ENCODE data around the gene SLC25A13.
"Not testable (repeated sequence)": the region's sequence is repeated elsewhere in the genome, so short reads cannot be mapped to it uniquely, and the experiment has no call there.

The SLC25A13 gene

DNA sequence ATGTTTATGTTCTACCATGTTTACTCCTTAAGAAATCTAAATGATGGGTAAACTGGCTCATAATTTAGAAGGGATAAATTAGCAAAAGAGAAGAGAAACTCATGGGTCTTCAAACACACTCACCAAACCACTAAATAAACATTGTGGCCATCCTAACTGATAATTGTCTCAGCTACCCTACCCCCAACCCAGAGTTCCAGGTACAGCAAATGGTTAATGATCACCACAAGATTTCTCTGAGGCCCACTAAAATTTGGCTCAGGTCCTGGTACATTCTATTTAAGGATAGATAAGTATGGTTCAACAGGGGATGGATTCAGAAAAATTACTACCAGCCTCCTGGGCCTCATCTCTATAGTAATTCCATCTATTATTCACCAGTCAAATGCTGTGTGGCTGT, 21.4 kb downstream of the SLC25A13 start:
- in situ Hi-C loops (cut with MboI; ENCODE audit: low sequenced_read_pairs), result no loop called here

DNA sequence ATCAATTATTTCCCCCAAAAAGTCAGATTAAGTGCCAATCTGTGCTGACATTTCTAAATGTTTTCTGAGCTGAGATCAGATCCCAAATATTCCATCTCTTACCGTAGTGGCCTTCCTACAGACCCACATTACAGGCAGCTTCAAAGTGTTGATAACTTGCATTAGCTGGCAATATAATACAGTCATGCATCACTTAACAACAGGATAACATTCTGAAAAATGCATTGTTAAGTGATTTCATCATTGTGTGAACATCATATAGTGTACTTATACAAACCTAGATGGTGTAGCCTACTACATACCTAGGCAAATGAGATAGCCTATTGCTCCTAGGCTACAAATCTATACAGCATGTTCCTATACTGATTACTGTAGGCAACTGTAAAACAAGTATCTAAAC, 22.4 kb downstream of the SLC25A13 start:
- in situ Hi-C loops (cut with MboI; ENCODE audit: low sequenced_read_pairs), result no loop called here

DNA sequence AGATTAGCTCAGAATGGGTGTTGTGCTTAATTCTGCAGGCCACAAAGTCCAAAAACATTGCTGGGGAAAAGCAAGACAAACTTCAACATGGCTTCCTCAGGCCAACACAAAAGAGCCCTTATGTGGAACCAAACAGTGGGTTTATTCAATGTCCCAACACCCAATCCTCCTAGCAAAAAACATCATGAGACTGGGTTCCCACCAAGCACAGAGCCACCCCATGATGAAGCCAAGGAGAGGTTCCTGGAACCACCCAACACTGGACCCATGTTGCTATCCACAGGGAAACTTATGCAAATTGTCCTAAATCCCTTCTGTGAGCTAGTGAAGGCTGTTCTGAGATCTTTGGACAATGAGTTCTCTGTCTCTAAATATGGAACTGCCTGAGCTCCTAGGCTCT, 24.0 kb downstream of the SLC25A13 start:
- in situ Hi-C loops (cut with MboI; ENCODE audit: low sequenced_read_pairs), result no loop called here

DNA sequence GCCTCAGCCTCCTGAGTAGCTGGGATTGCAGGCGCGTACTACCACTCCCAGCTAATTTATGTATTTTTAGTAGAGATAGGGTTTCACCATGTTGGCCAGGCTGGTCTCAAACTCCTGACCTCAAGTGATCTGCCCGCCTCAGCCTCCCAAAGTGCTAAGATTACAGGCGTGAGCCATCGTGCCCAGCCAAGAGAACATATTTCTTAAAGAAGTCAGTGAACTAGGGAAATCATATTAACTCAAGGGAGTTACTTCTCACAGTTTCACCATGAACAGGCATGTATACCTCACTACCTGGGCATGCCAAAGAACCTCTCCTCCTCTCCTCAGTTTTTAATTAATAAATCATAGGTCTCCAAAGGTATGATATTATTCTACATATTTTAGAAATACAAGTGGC, 24.5 kb downstream of the SLC25A13 start:
- in situ Hi-C loops (cut with MboI; ENCODE audit: low sequenced_read_pairs), result not testable (repeated sequence)

DNA sequence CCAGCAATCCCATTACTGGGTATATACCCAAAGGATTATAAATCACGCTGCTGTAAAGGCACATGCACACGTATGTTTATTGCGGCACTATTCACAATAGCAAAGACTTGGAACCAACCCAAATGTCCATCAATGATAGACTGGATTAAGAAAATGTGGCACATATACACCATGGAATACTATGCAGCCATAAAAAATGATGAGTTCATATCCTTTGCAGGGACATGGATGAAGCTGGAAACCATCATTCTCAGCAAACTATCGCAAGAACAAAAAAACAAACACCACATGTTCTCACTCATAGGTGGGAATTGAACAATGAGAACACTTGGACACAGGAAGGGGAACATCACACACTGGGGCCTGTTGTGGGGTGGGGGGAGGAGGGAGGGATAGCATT, 28.0 kb downstream of the SLC25A13 start:
- in situ Hi-C loops (cut with MboI; ENCODE audit: low sequenced_read_pairs), result not testable (repeated sequence)

DNA sequence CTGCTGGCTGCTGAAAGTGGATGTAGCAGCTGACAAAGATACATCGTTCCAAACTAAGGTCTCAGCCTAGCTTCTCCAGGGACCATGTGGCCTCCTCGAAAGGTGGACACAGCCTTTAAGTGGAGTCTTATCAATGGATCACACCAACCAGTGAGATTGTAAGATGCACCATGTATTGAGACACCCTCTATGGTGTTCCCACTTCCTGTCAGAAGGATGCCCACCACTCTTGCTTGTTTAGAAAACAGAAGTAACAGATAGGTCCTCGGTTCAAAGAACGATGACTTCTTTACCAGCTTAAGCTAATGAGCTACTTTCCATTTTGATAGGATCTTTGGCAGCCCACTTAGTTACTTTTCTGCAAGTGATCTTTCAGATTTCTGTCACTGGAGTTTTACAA, 34.3 kb downstream of the SLC25A13 start:
- in situ Hi-C loops (cut with MboI; ENCODE audit: low sequenced_read_pairs), result no loop called here

DNA sequence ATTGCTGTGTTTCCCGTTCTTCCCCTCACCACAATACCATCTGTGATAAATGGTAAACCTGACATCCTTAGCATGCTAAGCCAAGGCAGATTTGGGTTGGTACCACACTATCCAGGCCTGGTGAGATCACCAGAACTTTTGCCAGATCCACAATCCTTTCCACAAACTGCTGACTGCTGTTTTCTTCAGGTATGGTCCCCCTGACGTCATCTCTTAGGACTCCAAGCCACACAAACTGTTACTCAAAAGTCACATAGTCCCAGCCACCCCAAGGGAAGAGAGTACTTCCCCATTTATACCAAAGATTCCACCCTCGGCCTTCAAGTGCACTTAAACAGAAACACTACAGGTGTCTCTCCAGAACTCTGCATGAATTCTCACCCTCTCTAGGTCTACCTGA, 34.8 kb downstream of the SLC25A13 start:
- in situ Hi-C loops (cut with MboI; ENCODE audit: low sequenced_read_pairs), result no loop called here

DNA sequence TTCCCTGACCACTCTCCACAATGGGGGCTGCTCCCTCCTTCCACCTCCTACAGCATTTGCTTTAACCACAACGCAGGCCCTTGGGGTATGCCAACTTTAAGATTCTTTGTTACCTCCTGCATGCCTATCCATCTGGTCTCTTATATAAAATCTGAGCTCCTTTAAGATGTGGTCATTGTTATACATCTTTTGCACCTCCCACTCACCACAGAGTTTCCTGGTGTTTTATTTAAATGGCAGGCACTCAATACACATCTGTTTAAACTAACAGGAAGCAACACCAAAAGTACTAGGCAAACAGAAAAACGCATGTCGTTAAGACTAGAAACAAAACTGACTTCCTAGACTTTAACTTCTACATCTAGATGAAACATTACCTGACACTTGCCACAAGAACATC, 36.3 kb downstream of the SLC25A13 start:
- in situ Hi-C loops (cut with MboI; ENCODE audit: low sequenced_read_pairs), result no loop called here

DNA sequence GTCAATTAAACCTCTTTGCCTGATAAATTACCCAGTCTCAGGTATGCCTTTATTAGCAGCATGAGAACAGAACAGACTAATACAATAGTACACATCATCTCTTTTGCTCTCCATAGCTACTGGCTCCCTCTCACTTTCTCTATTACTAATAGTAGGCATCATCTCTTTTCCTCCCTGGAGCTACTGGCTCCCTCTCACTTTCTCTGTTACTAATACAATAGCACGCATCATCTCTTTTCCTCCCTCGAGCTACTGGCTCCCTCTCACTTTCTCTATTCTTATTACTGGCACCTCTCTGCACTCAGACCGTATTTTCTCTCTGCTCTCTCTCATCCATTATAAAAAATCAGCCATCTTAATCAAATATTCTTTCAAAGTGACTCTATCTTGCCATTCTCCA, 37.1 kb downstream of the SLC25A13 start:
- in situ Hi-C loops (cut with MboI; ENCODE audit: low sequenced_read_pairs), result no loop called here

DNA sequence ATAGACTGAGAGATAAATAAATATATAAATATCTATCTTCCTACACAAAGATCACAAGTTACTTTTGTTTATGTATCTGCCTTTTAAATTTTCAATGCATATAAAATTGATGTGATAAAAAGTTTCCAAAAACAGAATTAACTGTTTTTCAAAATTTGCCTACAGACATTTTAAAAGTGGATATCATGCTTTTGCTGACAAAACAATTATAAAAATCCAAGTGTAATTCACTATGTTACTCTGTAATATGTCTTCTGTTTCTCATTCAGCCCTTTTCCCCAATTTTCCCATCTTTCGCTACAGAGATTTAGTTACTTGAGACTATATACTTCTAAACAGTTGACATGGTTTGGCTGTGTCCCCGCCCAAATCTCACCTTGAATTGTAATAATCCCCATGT, 37.7 kb downstream of the SLC25A13 start:
- in situ Hi-C loops (cut with MboI; ENCODE audit: low sequenced_read_pairs), result no loop called here

DNA sequence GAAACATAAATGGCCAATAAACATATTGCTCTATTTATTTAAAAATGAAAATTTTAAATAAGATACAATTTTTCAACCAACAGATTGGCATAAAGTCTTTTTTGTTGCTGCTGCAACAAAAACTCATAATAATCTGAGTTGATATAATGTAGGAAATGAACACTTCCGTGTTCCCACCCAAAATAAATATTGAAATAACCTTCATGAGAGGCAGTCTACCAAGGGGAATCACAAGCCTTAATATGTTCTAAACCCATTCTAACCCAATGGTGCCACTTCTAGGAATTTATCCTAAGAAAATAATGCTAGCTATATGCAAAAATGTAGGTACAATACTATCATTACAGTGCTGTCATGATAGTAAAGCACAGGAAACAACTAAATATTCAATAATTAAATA, 39.1 kb downstream of the SLC25A13 start:
- in situ Hi-C loops (cut with MboI; ENCODE audit: low sequenced_read_pairs), result no loop called here

DNA sequence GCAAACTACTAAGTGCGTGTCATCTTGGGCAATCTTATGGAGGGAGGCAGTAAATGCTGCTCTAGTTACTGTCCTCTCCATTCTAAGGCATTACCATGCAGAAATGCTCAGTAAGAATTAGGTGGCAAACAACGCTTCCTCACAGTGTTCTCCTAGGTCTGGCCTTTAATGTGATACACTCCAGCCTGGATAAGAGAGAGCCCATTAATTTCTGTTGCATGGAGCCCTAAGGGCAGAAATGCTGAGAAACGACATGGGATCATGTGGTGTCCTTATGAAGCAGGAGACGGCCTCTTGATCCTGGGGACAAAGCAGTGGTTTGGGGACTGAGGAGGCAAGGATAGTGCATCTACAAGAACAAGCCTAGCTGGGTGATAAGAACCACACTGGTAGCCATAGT, 44.0 kb downstream of the SLC25A13 start:
- in situ Hi-C loops (cut with MboI; ENCODE audit: low sequenced_read_pairs), result no loop called here

DNA sequence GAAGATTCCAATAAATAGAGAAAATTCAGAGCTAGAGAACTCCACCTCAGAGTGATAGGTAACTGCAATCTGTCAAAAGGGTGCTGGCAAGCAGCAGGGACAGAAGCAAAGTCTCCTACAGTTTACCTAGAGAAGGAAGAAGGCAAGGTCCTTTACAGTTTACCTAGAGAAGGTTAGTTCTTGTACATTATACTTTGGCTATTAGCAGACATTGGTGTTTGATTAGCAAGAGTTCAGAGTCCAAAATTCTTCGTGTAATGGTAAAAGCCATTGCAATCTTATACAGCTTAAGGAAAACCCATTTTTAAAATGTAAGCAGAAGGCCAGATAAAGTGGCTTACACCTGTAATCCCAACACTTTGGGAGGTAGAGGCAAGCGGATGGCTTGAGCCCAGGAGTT, 45.9 kb downstream of the SLC25A13 start:
- in situ Hi-C loops (cut with MboI; ENCODE audit: low sequenced_read_pairs), result no loop called here

DNA sequence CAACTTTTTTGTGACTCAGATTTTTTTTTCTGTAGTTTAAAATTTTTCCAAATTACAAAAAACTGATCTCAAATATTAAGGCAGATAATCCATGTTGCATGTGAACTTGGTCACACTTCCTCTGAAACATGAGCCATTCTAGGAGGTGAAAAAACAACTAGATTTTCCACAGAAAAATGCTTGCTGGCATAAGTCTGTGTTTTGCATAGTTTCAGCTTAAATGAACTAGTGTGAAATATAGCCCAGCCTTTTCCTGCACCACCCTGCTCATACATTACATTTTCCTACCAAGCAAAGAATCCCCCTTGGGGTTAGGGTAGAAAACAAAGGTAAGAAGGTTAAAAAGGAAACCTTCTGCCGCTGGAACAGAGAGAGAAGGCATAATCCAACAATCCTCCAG, 48.2 kb downstream of the SLC25A13 start:
- in situ Hi-C loops (cut with MboI; ENCODE audit: low sequenced_read_pairs), result no loop called here

DNA sequence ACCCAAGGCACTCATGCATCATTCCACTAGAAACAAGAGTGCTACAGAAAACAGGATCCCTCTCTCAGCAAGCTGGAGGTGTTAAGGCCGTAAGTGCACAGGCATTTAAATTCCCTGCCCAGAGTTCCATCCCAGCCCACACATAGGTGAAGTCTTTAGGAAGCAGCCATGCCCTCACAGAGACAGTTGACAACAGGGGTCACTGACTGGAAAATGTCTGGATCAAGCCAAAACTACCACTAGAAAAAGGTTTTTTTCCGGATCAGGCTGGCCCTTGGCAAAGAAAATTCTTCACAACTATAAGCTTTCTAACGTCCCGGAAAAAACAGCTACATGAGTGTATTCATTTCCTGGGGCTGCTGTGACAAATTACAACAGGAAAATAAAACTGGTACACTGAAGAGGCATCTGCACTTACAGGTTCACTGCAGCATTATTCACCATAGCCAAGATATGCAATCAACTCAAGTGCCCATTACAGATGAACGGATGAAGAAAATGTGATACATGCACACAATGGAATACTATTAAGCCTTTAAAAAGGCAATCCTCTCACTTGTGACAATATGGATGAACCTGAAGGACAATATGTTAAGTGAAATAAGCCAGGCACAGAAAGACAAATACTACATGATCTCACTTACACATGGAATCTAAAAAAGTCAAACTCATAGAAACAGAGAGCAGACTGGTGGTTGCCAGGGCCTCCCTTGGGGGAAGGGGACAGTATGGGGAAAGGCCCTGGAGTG, 52.5 kb downstream of the SLC25A13 start:
- in situ Hi-C loops (cut with MboI; ENCODE audit: low sequenced_read_pairs), result no loop called here

DNA sequence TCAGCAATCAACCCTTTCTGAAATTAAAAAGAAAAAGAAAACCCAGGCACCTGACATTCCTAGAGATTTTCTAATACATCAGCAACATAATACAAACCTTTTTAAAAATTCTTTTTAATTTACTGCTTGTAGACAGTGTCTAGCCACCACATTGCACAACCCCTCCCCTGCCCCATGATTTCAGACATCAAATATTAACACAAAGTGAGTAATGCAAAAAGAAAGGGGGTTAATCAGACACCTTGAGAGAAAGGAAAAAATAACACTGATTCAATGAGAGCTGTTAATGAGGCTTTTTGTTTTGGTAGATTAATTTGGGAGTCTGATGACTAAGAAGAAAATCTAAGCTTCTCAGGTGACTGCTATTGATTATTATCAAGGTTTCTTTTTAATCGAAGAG, 55.3 kb downstream of the SLC25A13 start:
- in situ Hi-C loops (cut with MboI; ENCODE audit: low sequenced_read_pairs), result no loop called here

DNA sequence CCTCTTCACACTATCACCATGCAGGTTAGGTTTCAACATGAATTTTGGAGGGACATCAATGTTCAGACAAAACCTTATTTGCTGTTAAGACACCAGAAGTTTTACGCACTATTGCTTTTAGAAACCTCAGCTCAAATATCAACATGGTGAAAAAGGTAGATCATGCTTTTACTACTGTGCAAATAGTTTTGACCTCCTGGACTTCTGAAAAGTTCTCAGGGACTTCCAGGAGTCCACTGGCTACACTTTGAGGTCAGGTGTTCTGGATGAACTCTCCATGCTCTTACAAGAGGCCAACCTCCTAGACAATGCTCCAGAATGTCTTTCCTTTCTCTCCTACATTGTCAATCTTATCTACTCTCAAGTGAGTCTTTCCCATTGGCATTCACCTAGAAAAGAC, 55.9 kb downstream of the SLC25A13 start:
- in situ Hi-C loops (cut with MboI; ENCODE audit: low sequenced_read_pairs), result no loop called here

DNA sequence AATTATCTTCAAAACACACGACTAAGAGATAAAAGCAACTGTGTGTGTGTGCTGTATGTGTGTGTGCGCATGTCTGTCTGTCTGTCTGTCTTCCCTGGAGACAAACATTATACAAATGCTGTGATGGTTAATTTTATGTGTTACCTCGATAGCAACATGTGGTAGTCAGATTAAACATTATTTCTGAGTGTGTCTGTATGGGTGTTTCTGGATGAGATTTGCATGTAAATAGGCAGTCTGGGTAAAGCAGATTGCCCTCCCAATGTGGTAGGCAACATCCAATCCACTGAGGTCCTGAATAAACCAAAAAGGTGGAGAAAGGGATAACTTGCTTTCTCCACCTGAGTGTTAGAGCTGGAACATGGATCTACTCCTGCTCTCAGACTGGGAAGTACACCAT, 67.9 kb downstream of the SLC25A13 start:
- in situ Hi-C loops (cut with MboI; ENCODE audit: low sequenced_read_pairs), result no loop called here

DNA sequence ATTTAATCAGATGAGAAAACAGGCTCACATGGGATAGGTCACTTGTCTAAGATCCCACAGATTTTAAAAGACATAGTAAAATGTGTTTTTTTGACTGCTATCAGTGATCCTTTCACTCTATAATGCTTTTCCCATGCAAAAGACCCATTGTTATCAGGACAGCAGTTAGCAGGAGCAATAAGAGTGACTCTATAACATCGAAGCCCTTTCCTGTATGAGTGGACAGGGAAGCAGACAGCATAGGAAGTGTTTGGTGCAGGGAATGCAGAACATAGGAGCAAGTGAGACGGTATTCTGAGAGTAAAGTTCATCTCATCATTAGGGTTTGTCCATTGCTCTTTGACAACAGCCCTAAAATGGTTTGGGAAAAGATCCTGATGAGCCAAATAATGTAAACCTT, 68.5 kb downstream of the SLC25A13 start:
- in situ Hi-C loops (cut with MboI; ENCODE audit: low sequenced_read_pairs), result no loop called here

DNA sequence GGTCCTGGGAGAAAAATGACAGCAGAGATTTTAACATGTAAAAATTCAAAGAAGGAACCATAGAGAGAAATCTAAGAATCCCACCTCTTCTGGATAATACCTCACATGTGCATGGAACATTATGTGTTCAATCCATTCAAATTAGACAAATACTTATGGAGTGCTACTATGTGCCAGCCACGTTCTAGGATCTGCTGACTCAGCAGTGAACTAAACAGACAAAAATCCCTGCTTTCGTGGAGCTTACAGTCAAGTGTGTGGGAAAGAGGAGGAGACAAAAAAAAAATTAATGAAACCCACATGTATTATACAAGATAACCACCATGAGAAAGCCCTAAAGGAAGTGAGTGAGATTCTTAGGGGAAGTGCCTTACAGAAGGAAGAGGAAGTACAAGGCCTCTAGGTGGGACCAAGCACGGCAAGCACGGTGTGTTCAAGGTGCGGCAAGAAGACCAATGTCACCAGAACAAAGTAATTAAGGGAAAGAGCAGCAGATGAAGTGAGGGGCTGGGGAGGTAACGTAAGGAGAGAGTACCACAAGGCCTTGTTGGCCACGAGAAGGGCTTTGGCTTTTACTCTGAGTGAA, 71.0 kb downstream of the SLC25A13 start:
- in situ Hi-C loops (cut with MboI; ENCODE audit: low sequenced_read_pairs), result no loop called here

DNA sequence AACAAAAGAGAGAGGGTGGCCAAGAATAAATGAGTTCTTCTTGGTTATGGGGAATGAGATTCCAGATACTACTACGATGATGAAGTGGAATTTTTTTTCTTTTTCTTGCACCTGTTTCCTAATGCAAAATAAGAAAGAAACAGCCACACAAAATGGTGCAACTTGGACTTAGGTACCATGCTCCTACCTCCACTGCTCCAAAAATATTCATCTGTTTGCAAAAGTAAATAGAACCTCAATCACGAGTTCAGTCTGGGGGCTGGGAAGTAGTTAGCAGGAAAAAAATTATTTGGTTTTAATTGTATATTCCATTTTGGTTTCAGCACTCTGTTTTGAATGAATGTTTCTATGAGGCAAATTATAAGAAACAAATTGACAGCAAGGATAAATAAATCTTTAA, 73.5 kb downstream of the SLC25A13 start:
- in situ Hi-C loops (cut with MboI; ENCODE audit: low sequenced_read_pairs), result no loop called here

DNA sequence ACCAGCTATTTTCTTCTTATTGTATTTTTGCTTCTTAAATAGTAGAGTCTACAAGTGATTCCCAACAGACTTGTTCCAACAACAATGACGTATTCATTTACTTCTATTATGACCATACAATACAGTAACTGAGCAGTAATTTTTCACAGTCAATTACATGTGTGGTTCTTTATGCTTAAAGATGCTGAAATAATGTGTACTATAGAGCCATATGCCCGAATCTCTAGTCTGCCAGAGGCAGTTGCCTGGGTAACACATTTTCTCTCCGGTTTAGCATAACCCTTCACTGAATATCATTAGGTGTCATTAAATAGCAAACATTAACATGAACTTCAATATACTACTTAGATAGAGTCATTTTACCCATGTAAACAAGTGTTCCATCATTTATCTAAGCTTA, 75.0 kb downstream of the SLC25A13 start:
- in situ Hi-C loops (cut with MboI; ENCODE audit: low sequenced_read_pairs), result no loop called here

DNA sequence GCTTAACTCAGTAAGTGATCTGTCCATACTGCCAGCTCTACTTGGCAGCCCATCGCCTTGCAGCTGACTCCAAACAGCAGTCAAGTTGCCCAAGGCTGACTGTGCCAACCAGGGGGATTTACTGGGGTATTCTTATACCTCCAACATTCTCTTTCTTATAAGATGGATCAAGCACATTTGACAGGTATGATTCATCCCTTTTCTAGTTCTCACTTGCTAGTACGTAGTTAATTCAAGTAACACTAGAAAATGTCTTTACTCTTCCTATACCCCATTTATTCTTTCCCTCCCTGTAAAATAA, 77.0 kb downstream of the SLC25A13 start:
- in situ Hi-C loops (cut with MboI; ENCODE audit: low sequenced_read_pairs), result no loop called here

Measured in HL-60/S4 treated with phorbol 12-myristate 13-acetate at 8.2 ng/mL for 4 days and 3 days (cell line).